MCF 10A (cell line): Measurements from ENCODE around the gene MOSPD3. TPM values are rescaled to one million over a fixed set of nuclear protein-coding genes. Genes with fewer than 3 reads are reported as not detected.

Source experiments
- BruUV-seq: library from RNA; stranded (reverse); fragments of 400-500 nt; replicated peaks from 2 replicates; lab custom pipeline; 2021; lab: Mats Ljungman, UMichigan
- CTCF ChIA-PET: fragments of 300-600 bp; sonication (Branson Sonifier 250); formaldehyde crosslinking; extraction: SDS; loops from one replicate; lab custom pipeline; 2021; ENCODE audit warnings: antibody characterized with exemption, inconsistent platforms; lab: Yijun Ruan, JAX
- POLR2A ChIA-PET: fragments of 300-600, 350-650 bp; sonication (Branson Sonifier 250); formaldehyde crosslinking; extraction: SDS; loops from one replicate; lab custom pipeline; 2020; ENCODE audit warnings: antibody characterized with exemption, inconsistent platforms; lab: Yijun Ruan, JAX
- DNase-seq: peaks from one replicate; pipeline ENCODE4 v3.0.0-alpha.2; 2018; ENCODE audit not compliant: unreplicated experiment
- H3K27ac Mint-ChIP-seq: one replicate; pipeline ENCODE4 v1.8.0; 2022; ENCODE audit warnings: mild to moderate bottlenecking, low read depth, mixed read lengths; ENCODE audit not compliant: unreplicated experiment
- H3K27me3 Mint-ChIP-seq: one replicate; pipeline ENCODE4 v1.8.0; 2022; ENCODE audit warnings: mixed read lengths; ENCODE audit not compliant: insufficient read depth, unreplicated experiment
- H3K36me3 Mint-ChIP-seq: one replicate; pipeline ENCODE4 v1.8.0; 2022; ENCODE audit warnings: mild to moderate bottlenecking, moderate library complexity, mixed read lengths; ENCODE audit not compliant: insufficient read depth, unreplicated experiment
- H3K4me1 Mint-ChIP-seq: one replicate; pipeline ENCODE4 v1.8.0; 2022; ENCODE audit warnings: mixed read lengths; ENCODE audit not compliant: insufficient read depth, unreplicated experiment
- H3K4me3 Mint-ChIP-seq: one replicate; pipeline ENCODE4 v1.8.0; 2022; ENCODE audit warnings: mild to moderate bottlenecking, moderate library complexity, mixed read lengths; ENCODE audit not compliant: unreplicated experiment
- H3K9me3 Mint-ChIP-seq: one replicate; pipeline ENCODE4 v1.8.0; 2022; ENCODE audit warnings: mixed read lengths; ENCODE audit not compliant: unreplicated experiment
- intact Hi-C: fragments of 100-400 bp; cut with micrococcal nuclease; formaldehyde crosslinking; loops from 2 replicates; pipeline ENCODE4 v1.14.1; 2022
- total RNA-seq: library from RNA; stranded (reverse); gene quantifications from 2 replicates; pipeline ENCODE4 v1.2.3, GENCODE V29; 2022
- TF ChIP-seq, protein P1 (sequence below): fragments of 200-600 bp; IDR thresholded peaks from one replicate; pipeline ENCODE4 v1.8.0; 2022; ENCODE audit warnings: antibody characterized with exemption, mild to moderate bottlenecking; ENCODE audit not compliant: unreplicated experiment

Gene MOSPD3
- total RNA-seq, 1 experiment from 2014 or later, result 7.4 TPM

DNA sequence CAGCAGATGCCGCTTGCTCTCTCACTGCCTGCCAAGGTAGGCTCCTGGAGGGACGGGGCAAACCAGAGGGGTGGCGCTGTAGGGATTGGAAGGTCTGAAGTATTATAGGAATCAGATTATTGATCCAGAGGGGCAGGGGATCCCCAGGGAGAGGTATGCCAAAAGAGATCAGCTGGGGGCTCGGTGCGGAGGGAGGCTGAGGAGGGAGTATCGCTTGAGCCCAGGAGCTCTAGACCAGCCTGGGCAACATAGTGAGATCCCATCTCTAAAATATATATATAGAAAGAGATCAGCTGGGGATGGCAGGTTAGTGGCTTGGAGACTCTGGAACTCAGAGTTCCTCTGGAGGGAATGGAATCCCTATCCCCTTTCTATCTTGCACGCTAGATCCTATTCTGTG is 17.2 kb upstream of the MOSPD3 start:
- H3K9me3 Mint-ChIP-seq, result no peaks in the 10 kb centered on the region
- intact Hi-C loops, result no loop called here
- H3K36me3 Mint-ChIP-seq, result no peaks in the 10 kb centered on the region
- TF ChIP-seq, protein P1, sequence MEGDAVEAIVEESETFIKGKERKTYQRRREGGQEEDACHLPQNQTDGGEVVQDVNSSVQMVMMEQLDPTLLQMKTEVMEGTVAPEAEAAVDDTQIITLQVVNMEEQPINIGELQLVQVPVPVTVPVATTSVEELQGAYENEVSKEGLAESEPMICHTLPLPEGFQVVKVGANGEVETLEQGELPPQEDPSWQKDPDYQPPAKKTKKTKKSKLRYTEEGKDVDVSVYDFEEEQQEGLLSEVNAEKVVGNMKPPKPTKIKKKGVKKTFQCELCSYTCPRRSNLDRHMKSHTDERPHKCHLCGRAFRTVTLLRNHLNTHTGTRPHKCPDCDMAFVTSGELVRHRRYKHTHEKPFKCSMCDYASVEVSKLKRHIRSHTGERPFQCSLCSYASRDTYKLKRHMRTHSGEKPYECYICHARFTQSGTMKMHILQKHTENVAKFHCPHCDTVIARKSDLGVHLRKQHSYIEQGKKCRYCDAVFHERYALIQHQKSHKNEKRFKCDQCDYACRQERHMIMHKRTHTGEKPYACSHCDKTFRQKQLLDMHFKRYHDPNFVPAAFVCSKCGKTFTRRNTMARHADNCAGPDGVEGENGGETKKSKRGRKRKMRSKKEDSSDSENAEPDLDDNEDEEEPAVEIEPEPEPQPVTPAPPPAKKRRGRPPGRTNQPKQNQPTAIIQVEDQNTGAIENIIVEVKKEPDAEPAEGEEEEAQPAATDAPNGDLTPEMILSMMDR, result no peak
- CTCF ChIA-PET, result interaction anchor here (0.5 to 0.8 kb wide), 2 partner anchors 31 to 115 kb away, joined by 3 read pairs; no protein-coding TSS in a partner anchor
- no peaks in the 10 kb centered on the region for H3K27me3 Mint-ChIP-seq
- no peaks in the 10 kb centered on the region for H3K4me1 Mint-ChIP-seq
- no peak overlapping the region for H3K27ac Mint-ChIP-seq
- BruUV-seq, result no TSS peak
- no peak for DNase-seq
- H3K4me3 Mint-ChIP-seq, result no peak overlapping the region
- POLR2A ChIA-PET, result interaction anchor here (1.9 to 2.0 kb wide), 2 partner anchors 9 to 10 kb away, joined by 5 to 7 read pairs; partner anchors contain the start of gene FBXO24

DNA sequence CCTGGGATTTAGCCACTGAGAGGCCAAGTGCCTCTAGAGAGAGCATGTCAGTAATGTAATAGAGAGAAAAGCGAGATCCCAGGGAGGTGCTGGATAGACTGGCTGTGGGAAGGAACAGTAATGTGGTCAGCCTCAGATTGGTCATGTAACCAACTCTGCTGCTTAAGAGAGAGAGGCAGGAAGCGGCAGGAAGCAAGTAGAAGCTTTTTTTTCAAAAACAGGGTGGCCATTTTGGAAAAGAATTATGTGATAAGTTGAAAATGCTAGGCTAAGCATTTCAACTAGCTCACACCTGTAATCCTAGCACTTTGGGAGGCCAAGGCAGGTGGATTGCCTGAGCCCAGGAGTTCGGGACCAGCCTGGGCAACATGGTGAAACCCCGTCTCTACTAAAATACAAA is 13.9 kb upstream of the MOSPD3 start:
- no peaks in the 10 kb centered on the region for H3K9me3 Mint-ChIP-seq
- H3K27me3 Mint-ChIP-seq, result no peaks in the 10 kb centered on the region
- H3K4me1 Mint-ChIP-seq, result peaks cover 5% of the 10 kb centered on the region
- DNase-seq, result no peak
- BruUV-seq, result no TSS peak
- TF ChIP-seq, protein P1, result no peak
- POLR2A ChIA-PET, result interaction anchor here (0.6 to 1.1 kb wide), 3 partner anchors 12 to 625 kb away, joined by 3 to 6 read pairs (median 5); partner anchors contain the start of genes FBXO24, LRCH4 and MOSPD3
- CTCF ChIA-PET, result interaction anchor here (0.6 to 1.5 kb wide), 2 partner anchors 12 to 38 kb away, joined by 3 to 5 read pairs; no protein-coding TSS in a partner anchor
- H3K27ac Mint-ChIP-seq, result no peak overlapping the region
- no peak overlapping the region for H3K4me3 Mint-ChIP-seq
- H3K36me3 Mint-ChIP-seq, result no peaks in the 10 kb centered on the region
- intact Hi-C loops, result no loop called here

DNA sequence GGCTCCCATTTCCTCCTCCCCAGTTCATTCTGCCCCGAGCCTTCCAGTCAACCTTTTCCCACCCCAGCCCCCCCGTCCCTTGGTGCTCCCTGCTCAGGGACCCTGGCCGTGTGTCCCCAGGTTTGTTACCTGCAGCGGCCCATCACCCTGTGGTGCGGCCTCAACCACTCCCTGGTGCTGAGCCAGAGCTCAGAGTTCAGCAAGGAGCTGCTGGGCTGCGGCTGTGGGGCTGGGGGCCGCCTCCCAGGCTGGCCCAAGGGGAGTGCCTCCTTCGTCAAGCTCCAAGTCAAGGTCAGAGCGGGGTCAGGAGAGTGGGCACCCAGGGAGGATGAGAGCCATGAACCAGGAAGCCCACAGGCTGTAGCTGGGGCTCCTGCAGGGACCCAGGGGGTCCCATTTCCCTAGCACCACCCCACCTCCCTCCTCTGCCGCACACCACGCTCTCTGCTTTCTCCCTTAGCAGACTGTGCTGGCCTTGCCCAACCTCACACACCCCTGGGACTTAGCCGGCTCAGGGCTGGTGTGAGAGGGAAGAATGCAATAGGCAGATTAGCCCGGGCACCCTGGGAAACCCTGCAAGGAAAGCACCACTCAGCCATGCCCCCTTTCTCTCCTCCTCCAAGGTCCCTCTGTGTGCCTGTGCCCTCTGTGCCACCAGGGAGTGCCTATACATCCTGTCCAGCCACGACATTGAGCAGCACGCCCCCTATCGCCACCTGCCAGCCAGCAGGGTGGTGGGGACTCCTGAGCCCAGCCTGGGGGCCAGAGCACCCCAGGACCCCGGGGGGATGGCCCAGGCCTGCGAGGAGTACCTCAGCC is 12.2 kb upstream of the MOSPD3 start:
- intact Hi-C loops, result loop anchor here (5.0 kb wide), 1 partner anchor 92 kb away; the partner anchor contains the start of gene GIGYF1
- Mint-ChIP-seq H3K4me1 (peaks cover 5% of the 10 kb centered on the region), H3K27me3 (no peaks in the 10 kb centered on the region), H3K36me3 (no peaks in the 10 kb centered on the region), H3K9me3 (no peaks in the 10 kb centered on the region), H3K4me3 (no peak overlapping the region), H3K27ac (no peak overlapping the region)
- no TSS peak for BruUV-seq
- ChIA-PET CTCF (no interaction called here), POLR2A (no interaction called here)
- DNase-seq, result no peak
- TF ChIP-seq, protein P1, result no peak

DNA sequence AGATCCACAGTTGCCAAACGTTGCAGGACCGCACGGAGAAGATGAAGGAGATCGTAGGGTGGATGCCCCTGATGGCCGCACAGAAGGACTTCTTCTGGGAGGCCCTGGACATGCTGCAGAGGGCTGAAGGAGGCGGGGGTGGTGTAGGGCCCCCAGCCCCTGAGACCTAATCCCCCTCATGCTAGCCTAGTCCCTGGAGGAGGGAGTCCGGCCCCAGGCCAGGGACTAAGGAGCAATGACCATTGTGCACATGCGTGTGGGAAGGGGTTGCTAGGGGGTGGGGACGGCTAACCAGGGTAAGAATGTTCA is 11.7 kb upstream of the MOSPD3 start:
- CTCF ChIA-PET, result interaction anchor here (0.6 kb wide), 1 partner anchor 135 kb away, joined by 3 read pairs; no protein-coding TSS in a partner anchor

More for the DNA sequence above, 11.7 kb upstream of the MOSPD3 start:
- Mint-ChIP-seq H3K27ac (no peak overlapping the region), H3K27me3 (no peaks in the 10 kb centered on the region), H3K36me3 (no peaks in the 10 kb centered on the region), H3K4me3 (no peak overlapping the region), H3K4me1 (peaks cover 5% of the 10 kb centered on the region), H3K9me3 (no peaks in the 10 kb centered on the region)
- no peak for DNase-seq
- no TSS peak for BruUV-seq
- TF ChIP-seq, protein P1, result no peak
- intact Hi-C loops, result loop anchor here (5.0 kb wide), 1 partner anchor 92 kb away; the partner anchor contains the start of gene GIGYF1
- POLR2A ChIA-PET, result no interaction called here
